ENCODE results near the gene ALAD.
"Not testable (repeated sequence)": the region's sequence is repeated elsewhere in the genome, so short reads cannot be mapped to it uniquely, and the experiment has no call there.

The ALAD gene

DNA sequence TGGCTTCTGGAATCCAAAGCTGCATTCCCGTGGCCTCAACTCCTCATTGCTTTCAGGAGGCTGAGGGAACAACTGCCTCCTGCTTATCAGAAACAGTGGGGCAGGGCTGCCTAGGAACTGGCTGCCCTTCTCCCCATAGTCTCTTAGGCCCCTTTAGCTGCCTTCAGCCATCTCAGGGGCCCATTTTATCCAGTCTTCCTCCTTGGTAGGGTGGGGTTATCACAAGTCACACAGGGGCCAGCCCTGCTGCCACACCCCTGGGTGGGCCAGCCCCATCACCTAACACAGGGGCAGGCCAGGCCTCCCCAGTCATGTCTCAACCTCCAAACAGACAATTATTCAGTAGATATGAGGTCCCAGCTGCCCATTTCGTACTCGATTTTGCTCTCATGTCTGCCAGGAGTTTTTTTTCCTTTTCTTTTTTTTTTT lies 3.9 kb downstream of the ALAD start:
- DNase-seq, result no peak

DNA sequence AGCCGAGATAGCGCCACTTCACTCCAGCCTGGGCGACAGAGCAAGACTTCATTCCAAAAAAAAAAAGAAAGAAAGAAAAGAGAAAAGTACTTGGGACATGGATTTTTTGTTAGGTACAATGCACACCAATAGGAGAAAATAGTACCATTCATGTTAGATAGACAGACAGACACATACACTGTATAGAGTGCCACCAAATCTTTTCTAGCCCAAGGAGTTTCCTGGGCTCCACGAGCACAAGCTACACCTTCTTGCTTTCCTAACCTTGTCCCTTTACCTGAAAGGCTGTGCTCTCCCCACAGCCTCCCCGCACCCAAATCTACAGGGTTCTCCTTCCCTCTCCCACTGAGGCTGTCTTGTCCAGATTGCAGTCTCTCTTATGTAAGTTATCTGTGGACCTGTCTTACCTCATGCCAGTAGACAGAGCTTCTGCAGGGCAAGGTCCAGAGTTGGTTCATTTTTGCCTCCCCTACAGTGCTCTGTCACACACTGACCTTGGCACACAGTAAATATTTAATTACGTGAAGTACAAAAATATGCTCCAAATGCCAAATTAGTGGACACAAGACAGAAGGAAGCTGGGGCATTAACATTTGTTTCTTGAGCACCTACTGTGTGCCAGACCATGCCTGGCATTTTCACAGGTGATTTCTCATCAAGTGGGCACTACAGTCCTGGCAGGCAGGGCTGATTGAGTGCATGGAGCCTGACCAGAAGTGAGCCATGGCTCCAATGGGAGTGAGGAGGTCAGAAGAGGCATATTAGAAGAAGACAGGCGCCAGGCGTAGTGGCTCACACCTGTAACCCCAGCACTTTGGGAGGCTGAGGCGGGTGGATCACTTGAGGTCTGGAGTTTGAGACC lies 5.9 kb downstream of the ALAD start:
- DNase-seq, result no peak

DNA sequence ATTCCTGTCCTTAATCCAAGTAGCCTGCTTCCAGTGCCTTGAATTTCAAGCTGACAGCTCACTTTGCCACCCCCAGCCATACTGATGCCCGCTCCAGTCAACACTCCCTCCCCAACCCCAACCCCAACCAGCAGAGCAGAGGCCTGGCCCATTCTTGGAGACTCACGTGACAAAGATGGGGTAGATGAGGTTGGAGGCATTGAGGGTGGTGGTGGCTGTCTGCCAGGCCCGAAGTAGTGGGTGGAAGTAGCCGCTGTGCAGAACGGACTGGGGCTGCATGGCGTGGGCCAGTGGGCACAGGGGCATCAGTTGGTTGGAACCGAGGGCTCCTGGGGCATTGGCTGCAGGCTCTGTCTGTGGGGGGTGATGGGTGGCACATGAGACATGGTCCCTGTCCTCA lies 7.8 kb downstream of the ALAD start:
- DNase-seq, result no peak

DNA sequence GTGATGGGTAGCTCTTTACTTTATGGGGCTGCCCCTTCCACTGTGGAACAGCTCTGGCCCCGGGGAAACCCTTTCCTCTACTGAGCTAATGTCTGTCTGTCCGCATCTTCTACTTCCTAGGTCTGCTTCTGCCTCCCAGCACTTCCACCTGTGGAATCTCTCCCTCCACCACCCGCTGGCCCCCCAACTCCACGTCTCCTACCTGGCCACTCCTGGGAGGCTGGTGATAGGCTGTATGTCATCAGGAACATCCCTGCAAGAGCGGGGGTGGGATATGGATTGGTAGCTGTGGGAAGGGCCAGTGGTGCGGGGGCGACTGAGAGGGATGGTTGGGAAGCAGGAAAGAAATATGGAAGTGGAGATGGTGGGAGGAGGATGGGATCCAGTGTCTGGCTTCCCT lies 9.2 kb downstream of the ALAD start:
- no peak for DNase-seq

DNA sequence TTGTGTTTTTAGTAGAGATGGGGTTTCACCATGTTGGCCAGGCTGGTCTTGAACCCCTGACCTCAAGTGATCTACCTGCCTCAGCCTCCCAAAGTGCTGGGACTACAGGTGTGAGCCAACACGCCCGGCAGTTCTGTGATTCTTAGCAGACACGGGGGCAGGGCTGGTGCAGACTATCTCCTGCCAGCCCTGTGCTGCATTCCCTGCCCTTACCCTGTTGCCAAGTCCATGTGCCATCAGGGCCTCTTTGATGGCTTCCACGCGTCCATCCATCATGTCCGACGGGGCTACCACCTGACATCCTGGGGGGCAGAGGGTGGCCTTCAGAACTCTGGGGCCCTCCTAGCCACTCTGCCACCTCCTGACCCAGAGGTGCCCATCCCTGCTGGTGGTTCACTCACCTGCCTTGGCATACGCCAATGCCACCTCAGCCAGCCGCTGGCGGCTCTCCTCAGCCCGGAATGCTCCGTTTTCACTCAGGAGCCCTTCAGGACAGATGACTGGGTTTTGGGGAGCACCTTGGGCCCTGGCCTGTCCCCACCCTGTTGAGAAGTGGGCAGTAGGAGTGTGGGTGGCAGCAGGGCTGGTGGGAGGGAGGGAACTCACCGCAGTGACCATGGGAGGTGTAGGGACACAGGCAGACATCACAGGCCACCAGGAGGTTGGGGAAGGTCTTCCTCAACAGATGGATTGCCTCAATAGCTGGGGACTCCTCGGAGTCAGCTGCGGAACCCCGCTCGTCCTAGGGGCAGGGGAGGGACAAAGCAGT lies 10.7 kb downstream of the ALAD start:
- DNase-seq, result no peak

DNA sequence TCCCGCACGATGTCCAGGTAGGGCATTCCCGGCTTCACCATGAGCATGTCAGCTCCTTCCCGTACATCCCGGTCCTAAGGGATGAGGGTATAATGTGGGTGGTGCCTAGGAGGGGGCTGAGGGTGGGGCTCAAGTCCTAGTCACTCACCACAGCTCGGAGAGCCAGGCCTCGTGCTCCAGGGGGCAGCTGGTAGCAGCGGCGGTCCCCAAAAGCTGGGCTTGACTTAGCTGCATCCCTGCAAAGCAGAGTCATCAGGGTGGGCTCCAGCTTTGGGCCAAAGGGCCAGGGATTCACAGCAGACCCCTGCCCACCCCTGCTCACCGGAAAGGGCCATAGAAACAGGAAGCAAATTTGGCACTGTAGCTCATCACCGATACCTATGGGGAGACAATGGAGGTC lies 11.6 kb downstream of the ALAD start:
- no peak for DNase-seq

DNA sequence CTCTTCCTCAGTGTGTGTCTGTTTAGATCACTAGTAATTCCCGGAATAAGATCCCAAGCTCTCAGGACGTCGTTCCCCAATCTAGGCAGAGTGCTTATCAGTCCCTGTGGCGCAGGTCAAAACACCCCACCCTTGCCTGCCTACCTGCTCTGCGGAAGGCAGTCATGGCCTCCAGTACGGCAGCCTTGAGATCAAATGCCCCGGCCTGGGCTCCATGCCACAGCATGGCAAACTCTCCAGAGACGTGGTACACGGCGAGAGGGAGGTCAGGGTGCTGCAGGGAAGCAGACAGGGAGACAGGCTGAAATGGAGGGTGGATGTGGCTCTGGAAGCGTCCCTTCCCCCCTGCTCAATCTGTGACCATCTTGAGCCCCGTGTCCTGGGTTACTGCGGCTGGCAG lies 12.3 kb downstream of the ALAD start:
- DNase-seq, result no peak

DNA sequence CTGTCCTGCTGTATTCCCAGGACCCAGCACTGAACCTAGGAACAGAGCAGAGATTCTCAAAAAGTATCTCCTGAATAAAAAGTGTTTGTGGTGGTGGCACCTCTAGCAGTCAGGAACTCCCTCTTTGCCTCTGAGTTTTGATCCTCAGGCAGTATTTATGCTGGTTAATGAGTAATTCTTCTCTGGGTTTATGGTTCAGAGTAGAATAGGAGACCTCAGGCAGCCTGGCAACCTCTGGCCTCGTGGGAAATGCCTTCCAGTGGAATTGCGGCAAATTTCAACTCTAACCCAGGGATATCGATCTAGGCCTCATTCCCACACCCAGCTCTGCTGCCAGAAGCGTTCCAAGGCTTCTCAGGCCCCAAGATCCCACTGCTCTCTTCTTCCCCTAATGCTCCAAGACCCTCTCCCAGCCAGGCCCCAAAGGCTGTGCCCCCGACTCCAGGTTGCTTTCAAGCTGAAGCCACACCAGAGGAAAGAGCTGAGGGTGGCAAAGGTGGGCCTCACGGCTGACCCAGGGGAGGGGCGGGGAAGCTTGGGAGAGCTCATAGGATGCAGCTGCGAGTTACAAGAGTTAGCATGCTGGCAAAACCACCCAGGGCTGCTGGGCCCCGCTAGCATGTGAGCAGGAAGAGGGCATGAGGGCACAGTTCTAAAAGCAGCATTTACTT lies 13.4 kb downstream of the ALAD start:
- DNase-seq, result no peak

DNA sequence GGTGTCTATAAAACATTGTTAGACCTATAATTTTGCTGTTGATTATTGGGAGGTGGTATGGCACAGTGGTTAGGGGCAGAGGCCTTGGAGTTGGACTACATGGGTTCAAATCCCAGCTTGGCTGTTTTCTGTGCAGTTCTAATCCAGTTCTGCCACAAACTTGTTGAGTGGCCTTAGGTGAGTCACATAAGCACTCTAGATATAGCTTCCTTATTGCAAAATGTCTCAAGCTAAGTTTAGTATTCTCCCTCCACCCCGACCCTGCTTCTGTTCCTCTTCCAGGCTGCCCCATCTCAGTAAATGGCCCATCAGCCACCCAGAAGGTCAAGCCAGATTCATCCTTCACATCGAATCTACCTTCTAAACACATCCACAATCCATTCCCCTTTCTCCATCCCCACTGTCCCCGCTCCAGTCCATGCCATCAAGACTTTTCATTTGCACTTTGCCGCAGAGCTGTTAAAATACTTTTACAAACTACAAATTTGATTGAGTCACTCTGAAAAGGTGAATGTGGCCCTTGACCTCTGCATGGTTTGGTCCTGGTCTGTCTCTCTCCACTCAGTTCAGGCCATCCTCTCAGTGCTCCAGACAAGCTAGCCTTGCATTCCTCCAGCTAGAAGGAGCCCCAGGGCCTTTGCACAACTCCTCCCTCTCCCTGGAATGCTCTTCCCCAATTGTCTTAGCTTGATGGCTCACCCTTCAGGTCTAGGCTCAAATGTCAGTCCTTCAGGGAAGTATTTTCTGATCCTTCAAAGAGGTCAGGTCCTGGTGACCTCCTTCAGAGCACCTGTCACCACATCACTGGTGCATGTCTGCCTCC lies 14.3 kb downstream of the ALAD start:
- DNase-seq, result no peak

DNA sequence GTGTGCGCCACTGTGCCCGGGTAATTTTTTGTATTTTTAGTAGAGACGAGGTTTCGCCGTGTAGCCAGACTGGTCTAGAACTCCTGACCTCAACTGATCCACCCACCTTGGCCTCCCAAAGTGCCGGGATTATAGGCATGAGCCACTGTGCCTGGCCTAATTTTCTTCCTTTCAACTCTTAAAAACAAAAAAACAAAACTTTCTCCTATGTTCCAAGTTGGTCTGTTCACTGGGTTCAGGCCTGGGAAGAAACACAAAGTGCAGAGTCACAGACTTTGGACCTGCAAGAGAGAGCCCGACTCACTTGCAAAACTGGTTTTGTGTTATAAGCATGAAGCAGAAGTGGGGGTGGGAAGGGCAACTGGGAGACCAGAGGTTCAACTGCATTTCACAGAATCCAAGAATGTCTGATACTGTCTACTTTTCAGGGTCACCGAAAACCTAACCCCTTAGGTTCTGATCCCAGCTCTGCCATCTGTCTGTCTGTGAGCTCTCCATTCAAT lies 19.1 kb downstream of the ALAD start:
- DNase-seq, result no peak

DNA sequence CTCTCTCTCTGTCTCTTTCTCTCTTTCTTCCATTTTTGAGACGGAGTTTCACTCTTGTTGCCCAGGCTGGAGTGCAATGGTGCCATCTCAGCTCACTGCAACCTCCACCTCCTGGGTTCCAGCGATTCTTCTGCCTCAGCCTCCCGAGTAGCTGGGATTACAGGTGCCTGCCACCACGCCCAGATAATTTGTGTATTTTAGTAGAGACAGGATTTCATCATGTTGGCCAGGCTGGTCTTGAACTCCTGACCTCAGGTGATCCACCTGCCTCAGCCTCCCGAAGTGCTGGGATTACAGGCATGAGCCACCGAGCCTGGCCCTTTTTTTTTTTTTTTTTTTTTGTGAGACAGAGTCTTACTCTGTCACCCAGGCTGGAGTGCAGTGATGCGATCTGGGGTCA lies 19.6 kb downstream of the ALAD start:
- DNase-seq, result not testable (repeated sequence)

DNA sequence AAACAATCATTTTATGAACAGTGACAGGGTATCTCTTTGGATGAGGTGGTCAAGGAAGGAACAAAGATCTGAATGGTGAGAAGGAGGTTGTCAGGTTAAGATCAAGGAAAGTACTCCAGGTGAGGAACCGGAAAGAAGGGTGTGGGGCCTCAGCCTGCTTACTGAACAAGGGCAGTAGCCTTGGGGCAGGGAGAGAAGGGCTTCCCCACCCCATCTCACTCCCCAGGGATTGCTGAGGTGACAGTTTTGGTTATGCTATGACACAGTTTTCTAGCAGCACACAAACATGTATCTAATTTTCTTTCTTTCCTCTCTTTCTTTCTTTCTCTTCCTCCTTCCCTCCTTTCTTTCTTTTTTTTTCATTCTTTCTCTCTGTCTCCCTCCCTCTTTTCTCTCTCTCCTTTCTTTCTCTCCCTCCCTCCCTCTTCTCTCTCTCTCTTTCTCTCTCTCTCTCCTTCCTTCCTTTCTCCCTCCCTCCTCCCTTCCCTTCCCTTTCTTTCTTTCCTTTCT lies 20.2 kb downstream of the ALAD start:
- no peak for DNase-seq

DNA sequence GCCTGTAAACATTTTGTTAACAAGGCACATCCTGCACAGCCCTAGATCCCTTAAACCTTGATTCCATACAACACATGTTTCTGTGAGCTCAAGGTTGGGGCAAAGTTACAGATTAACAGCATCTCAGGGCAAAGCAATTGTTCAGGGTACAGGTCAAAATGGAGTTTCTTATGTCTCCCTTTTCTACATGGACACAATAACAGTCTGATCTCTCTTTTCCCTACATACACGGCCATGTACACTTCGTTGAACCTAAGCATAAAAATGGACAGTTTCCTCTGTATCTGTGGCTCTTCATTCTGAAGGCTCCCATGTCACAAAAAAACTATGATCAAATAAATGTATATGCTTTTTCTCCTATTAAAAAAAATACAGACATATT lies 21.3 kb downstream of the ALAD start:
- DNase-seq, result not testable (repeated sequence)

DNA sequence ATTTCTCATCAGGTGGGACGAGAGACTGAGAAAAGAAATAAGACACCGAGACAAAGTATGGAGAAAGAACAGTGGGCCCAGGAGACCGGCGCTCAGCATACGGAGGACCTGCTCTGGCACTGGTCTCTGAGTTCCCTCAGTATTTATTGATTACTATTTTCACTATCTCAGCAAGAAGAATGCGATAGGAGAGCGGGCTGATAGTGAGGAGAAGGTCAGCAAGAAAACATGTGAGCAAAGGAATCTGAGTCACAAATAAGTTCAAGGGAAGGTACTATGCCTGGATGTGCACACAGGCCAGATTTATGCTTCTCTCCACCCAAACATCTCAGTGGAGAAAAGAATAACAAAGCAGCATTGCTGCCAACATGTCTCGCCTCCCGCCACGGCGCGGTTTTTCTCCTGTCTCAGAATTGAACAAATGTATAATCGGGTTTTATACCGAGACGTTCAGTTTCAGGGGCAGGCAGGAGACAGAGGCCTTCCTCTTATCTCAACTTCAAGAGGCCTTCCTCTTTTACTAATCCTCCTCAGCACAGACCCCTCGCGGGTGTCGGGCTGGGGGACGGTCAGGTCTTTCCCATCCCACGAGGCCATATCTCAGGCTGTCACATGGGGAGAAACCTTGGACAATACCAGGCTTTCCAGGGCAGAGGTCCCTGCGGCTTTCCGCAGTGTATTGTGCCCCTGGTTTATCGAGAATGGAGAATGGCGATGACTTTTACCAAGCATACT lies 21.8 kb downstream of the ALAD start:
- not testable (repeated sequence) for DNase-seq

DNA sequence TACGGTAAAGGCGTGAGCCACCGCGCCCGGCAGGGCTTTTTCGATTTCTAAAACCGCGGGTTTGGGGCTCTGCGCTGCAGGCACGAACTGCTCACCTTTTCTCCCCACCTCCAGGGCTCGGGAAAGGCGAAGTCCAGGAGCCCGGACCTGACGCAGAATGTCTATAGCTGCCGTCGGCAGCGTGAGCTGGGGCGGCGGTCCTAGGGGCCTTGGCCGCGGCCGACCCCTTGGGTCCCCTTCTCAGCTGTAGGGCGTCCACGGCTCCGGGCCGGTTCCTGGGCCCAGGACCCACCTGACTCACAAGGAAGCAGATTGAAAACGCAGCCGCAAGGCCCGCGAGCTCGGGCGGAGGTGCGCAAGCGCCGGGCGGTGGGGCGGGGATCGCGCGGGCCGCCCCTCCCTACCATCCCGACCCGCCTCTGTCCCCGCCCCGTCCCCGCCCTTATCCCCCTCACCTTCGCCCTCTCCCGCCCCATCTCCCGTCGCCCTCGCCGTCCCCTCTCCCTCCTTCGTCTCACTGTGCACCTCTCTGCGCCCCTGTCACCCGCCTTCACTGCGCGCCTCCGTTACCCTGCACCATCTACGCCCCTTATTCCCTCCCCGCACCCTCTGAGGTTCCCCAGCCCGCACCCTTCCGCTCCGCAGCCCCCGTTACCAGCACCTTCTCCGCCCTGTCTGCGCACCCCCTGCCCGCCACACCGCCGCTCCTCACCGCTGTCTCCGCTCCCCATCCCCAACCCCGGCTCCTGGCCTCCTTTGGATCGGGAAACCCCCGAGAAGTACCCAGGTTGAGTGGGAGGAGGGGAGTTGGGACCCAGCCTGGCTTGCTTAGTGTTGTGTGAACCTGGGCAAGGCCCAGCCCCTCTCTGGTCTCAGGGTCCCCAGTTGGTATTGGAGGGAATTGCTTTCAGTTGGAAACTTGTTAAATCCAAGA lies 24.2 kb downstream of the ALAD start, which contains the start of gene HDHD3:
Gene HDHD3 (minus strand): TSS at position 353 of the 934 bp plus-strand sequence. CDS start 2,632 bp downstream, outside the sequence.
- peak; percentile 86 for DNase-seq

DNA sequence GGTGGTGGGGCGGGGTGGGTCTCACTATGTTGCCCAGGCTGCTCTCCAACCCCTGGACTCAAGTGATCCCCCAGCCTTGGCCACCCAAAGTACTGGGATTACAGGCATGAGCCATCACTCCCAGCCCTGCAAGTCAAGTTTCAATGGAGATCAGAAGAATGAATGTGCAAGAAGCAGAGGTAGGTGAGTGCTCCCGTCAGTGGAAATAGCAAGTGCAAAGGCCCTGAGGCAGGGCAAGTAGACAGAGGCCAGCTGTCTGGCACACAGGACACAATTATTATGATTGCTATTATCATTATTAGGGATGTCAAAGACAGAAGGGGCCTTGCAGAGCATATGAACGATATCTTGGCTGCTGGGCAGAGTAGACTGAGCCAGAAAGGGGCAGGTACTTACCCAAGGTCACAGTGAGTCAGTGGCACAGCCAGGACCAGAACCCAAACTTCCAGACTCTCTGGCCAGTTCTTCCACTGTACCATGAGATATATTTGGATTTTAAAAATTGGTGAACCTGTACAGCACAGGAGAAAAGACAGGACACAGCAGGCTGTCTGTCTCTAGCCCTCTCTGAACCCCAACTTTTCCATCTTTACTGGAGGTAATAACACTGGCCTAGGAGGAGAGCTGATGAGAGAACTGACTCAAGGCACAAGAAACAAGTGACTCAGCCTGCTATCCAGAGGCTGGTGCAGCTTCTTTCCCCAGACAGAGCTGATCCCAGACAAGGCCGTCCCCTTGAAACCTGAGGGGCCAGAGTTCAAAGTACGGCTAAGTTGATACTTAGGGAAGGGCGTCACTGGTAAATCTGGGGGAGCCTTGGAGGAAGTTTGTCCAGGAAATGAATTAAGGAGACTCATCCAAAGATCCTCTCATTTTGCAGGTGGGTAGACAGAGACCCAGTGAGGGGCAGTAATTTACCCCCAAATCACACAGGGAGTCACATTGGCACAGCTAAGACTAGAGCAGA lies 25.7 kb downstream of the ALAD start:
- DNase-seq, result no peak

DNA sequence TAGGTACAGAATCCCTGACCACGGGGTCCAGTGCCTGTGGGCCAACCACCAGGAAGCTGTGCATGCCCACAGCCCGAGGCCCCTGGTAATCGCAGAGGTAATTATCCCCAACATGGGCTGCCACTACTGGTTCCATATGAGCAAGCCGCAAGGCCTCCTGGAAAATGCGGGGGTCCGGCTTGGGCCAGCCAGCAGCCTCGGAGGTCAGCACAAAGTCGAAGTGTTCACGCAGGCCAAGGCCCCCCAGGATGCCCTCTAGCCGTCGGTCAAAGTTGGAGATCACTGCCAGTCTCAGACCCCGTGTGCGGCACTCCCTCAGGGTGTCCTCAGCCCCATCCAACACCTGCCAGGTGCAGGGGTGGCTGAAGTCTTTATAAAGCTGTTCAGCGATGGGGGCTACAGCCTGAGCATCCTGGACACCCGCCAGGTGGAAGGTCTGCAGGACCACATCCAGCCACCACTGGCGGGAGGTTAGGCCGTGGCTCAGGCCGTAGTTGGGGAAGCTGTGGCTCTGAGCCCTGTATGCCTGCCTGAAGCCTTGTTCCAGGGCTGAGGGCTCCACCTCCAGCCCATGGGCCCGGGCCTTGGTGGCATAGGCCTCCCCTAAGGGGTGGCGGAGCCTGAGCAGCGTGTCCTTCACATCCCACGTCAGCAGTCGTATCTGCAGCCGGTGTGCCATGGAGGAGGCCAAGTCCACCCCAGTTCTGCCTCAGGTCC lies 27.2 kb downstream of the ALAD start:
- no peak for DNase-seq

DNA sequence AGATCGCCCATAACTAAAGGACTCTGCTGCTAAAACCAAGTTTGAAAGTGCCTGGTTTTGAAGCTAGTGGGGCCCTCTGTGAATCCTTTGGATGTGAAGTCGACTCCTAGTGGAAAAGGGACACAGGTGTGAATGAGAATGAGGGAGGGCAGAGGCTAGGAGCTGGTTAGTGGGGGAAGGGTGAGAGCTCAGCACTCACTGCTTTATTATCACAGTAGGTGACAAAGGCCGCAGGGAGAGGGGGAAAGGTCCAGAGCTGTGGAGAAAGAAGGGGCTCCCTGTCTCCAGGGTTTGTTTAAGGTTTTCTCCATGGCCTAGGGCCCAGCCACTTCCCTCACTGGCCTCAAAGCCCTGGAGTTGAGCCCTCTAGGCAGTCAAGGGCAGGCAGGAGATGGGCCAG lies 27.8 kb downstream of the ALAD start:
- no peak for DNase-seq

Measured in CD4-positive, alpha-beta T cell treated with Interleukin-21 for 1 hour (primary cell).